ENCODE results near the gene NELL1. TPM values are rescaled to one million over a fixed set of nuclear protein-coding genes. Genes with fewer than 3 reads are reported as not detected.

Gene NELL1
- total RNA-seq, 4 donors from 2014 or later, result not detected

- H3K4me1 ChIP-seq, result no peaks in the 10 kb centered on the region
- intact Hi-C loops (cut with DNase I), result no loop called here
- H3K27ac ChIP-seq, result no peak overlapping the region
- 15 to 31% methylated on average over 6 of the region's 6 CpGs for WGBS, 2 donors
- no peaks in the 10 kb centered on the region for H3K9me3 ChIP-seq
- H3K4me3 ChIP-seq (replicated peaks in 1 of 3), result no peak overlapping the region
- peak in 1 of 2 donors; percentile 13 for DNase-seq
- H3K27me3 ChIP-seq, result no peaks in the 10 kb centered on the region
- no peaks in the 10 kb centered on the region for H3K36me3 ChIP-seq
- no peak for TF ChIP-seq POLR2A (IDR thresholded peaks at IDR 0.05)
- peak in 2 of 6 experiments; percentile 7 to 17 for TF ChIP-seq CTCF (IDR thresholded peaks at IDR 0.05)
These were observed 2.6 kb downstream of the NELL1 start for GRCh38 chr11:20671856-20672546.

- DNase-seq, result no peak
- no peaks in the 10 kb centered on the region for H3K9me3 ChIP-seq
- WGBS, 2 donors, result 41 to 42% methylated on average over 2 of the region's 2 CpGs
- intact Hi-C loops (cut with DNase I), result no loop called here
- no peak overlapping the region for H3K27ac ChIP-seq
- no peak overlapping the region for H3K4me3 ChIP-seq (replicated peaks in 1 of 3)
- TF ChIP-seq POLR2A (IDR thresholded peaks at IDR 0.05) (no peak), CTCF (IDR thresholded peaks at IDR 0.05) (peak in 3 of 6 experiments; percentile 16 to 30 (median 29))
- H3K27me3 ChIP-seq, result no peaks in the 10 kb centered on the region
- no peaks in the 10 kb centered on the region for H3K36me3 ChIP-seq
- H3K4me1 ChIP-seq, result no peaks in the 10 kb centered on the region
These were observed 3.2 kb downstream of the NELL1 start for GRCh38 chr11:20672575-20672974.

- Histone ChIP-seq H3K36me3 (no peaks in the 10 kb centered on the region), H3K27ac (no peak overlapping the region), H3K9me3 (no peaks in the 10 kb centered on the region), H3K27me3 (no peaks in the 10 kb centered on the region), H3K4me3 (replicated peaks in 1 of 3) (no peak overlapping the region), H3K4me1 (no peaks in the 10 kb centered on the region)
- no peak for DNase-seq
- intact Hi-C loops (cut with DNase I), result no loop called here
- WGBS, 2 donors, result 85 to 87% methylated on average over 2 of the region's 2 CpGs
- TF ChIP-seq POLR2A (IDR thresholded peaks at IDR 0.05) (no peak), CTCF (IDR thresholded peaks at IDR 0.05) (no peak)
These were observed 7.3 kb downstream of the NELL1 start for GRCh38 chr11:20676658-20677057.

GRCh38 chr11:20688761-20689160, 19.4 kb downstream of the NELL1 start:
- intact Hi-C loops (cut with DNase I), result no loop called here
- 69 to 73% methylated on average over 3 of the region's 3 CpGs for WGBS, 2 donors
- Histone ChIP-seq H3K27ac (no peak overlapping the region), H3K9me3 (no peaks in the 10 kb centered on the region), H3K4me1 (no peaks in the 10 kb centered on the region), H3K4me3 (replicated peaks in 1 of 3) (no peak overlapping the region), H3K27me3 (no peaks in the 10 kb centered on the region), H3K36me3 (no peaks in the 10 kb centered on the region)
- no peak for DNase-seq
- no peak for TF ChIP-seq CTCF (IDR thresholded peaks at IDR 0.05)
- no peak for TF ChIP-seq POLR2A (IDR thresholded peaks at IDR 0.05)

- no peaks in the 10 kb centered on the region for H3K9me3 ChIP-seq
- H3K4me1 ChIP-seq, result no peaks in the 10 kb centered on the region
- intact Hi-C loops (cut with DNase I), result no loop called here
- no peaks in the 10 kb centered on the region for H3K36me3 ChIP-seq
- no peak overlapping the region for H3K4me3 ChIP-seq (replicated peaks in 1 of 3)
- H3K27me3 ChIP-seq, result no peaks in the 10 kb centered on the region
- no peak overlapping the region for H3K27ac ChIP-seq
- WGBS, 2 donors, result 63 to 66% methylated on average over 6 of the region's 6 CpGs
- TF ChIP-seq POLR2A (IDR thresholded peaks at IDR 0.05), result no peak
- no peak for TF ChIP-seq CTCF (IDR thresholded peaks at IDR 0.05)
- DNase-seq, result no peak
These were observed 38.5 kb downstream of the NELL1 start for GRCh38 chr11:20707876-20708275.
